ENCODE results near the gene BMP10.

Gene BMP10

GRCh38 chr2:68846091-68846490, 25.1 kb downstream of the BMP10 start:
- H3K9me3 ChIP-seq (ENCODE audit: insufficient read depth, low read depth, low read length): no peaks in the 10 kb centered on the region
- no peaks in the 10 kb centered on the region; the same call in 1 of the 2 replicates for H3K27me3 ChIP-seq (ENCODE audit: insufficient read depth, low read length)
- no peaks in the 10 kb centered on the region for H3K4me1 ChIP-seq (ENCODE audit: insufficient read depth, low read length)
- no peak overlapping the region for H3K9ac ChIP-seq (ENCODE audit: low read depth, low read length)
- H3K36me3 ChIP-seq (ENCODE audit: insufficient read depth, low read depth, low read length): no peaks in the 10 kb centered on the region
- no peak overlapping the region for H3K4me3 ChIP-seq (ENCODE audit: low read length)
- no peak overlapping the region for H3K27ac ChIP-seq (ENCODE audit: low read length)

DNA sequence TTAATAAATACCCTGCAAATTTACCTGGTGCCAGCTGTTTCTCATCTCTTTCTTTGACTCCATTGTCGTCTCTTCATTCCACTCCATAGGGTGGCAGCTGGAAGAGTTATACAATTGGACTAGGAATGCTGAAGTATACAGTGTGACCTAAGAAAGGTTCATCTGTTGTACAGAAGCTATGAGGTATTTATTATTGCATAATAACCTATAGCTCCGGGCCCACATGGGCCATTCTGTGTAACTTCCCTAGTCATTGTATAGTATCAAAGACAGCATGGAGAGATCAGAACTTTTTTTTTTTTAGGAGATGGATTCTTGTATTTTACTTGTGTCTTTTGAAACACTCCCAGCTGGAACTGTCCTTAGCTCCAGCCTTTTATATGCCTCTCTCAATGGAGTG, 26.2 kb downstream of the BMP10 start:
- Histone ChIP-seq H3K27ac (ENCODE audit: low read length) (no peak overlapping the region), H3K9ac (ENCODE audit: low read depth, low read length) (no peak overlapping the region), H3K4me3 (ENCODE audit: low read length) (no peak overlapping the region), H3K4me1 (ENCODE audit: insufficient read depth, low read length) (no peaks in the 10 kb centered on the region), H3K9me3 (ENCODE audit: insufficient read depth, low read depth, low read length) (no peaks in the 10 kb centered on the region), H3K27me3 (ENCODE audit: insufficient read depth, low read length) (no peaks in the 10 kb centered on the region; the same call in 1 of the 2 replicates), H3K36me3 (ENCODE audit: insufficient read depth, low read depth, low read length) (no peaks in the 10 kb centered on the region)

DNA sequence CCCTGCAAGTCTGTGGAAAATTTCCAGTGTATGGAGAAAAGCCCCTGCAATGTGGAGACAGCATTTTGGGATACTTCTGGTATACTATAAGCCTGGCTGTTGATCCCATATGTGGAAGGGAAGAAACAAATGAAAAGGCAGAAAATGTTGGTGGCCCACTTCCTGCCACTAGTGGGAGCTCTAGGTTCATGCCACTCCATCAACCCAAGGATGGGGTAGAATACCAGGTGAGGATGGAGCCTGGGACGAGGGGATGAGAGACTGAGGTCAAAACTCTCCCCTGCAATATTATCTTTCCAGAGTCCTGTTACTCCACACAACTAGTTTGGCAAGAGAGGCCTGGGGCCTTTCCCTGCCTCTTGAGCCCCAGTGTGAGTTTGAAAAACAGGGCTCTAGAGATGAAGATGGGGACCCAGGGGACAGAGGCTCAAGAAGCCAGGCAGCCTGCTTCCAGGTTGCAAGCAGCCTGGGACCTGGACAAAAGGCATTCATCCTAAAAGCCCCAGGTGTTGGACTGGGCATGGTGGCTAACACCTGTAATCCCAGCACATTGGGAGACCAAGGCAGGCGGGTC, 31.9 kb downstream of the BMP10 start:
- Histone ChIP-seq H3K36me3 (ENCODE audit: insufficient read depth, low read depth, low read length) (no peaks in the 10 kb centered on the region), H3K4me3 (ENCODE audit: low read length) (no peak overlapping the region), H3K27ac (ENCODE audit: low read length) (no peak overlapping the region), H3K9ac (ENCODE audit: low read depth, low read length) (no peak overlapping the region), H3K4me1 (ENCODE audit: insufficient read depth, low read length) (no peaks in the 10 kb centered on the region), H3K27me3 (ENCODE audit: insufficient read depth, low read length) (no peaks in the 10 kb centered on the region), H3K9me3 (ENCODE audit: insufficient read depth, low read depth, low read length) (peaks cover 6% of the 10 kb centered on the region; the same call in 1 of the 2 replicates)

DNA sequence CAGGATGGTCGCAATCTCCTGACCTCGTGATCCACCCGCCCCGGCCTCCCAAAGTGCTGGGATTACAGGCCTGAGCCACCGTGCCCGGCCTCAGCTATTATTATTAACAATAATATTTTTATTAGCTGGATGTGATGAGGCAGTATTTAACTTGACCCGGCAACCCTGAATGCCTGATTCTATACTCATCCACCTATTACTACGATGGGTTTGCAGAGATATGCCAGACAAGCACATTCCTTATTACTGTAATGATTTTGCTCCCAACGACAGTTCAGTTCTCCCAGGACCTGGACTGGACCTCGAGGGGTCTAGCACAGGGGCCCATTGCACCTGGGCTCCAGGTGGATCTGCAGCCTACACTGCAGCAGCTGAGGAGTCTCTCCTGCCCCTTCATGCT, 32.6 kb downstream of the BMP10 start:
- no peak overlapping the region for H3K4me3 ChIP-seq (ENCODE audit: low read length)
- H3K9me3 ChIP-seq (ENCODE audit: insufficient read depth, low read depth, low read length): peaks cover 6% of the 10 kb centered on the region; the same call in 1 of the 2 replicates
- H3K27ac ChIP-seq (ENCODE audit: low read length): no peak overlapping the region
- H3K27me3 ChIP-seq (ENCODE audit: insufficient read depth, low read length): no peaks in the 10 kb centered on the region
- H3K36me3 ChIP-seq (ENCODE audit: insufficient read depth, low read depth, low read length): no peaks in the 10 kb centered on the region
- no peaks in the 10 kb centered on the region for H3K4me1 ChIP-seq (ENCODE audit: insufficient read depth, low read length)
- H3K9ac ChIP-seq (ENCODE audit: low read depth, low read length): no peak overlapping the region

DNA sequence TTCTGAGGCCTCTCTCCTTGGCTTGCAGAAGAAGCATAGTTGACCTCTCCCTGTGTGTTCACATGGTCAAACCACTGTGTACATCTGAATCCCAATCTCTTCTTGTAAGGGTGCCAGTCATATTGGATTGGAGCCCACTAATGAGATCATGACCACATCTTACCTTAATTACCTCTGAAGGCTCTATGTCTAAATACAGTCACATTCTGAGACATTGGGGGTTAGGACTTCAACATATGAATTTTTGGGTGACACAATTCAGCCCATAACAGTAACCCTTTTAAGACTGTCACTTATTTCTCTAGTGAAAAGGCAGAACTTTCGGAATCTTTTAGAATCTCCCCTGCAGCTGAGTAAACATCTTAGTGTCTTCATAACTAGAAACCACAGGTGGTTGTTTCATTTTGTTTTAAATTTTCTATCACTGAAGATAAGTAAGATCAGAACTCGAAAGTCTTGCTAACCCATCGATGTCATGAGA, 33.3 kb downstream of the BMP10 start:
- H3K9ac ChIP-seq (ENCODE audit: low read depth, low read length): no peak overlapping the region
- H3K36me3 ChIP-seq (ENCODE audit: insufficient read depth, low read depth, low read length): no peaks in the 10 kb centered on the region
- H3K4me3 ChIP-seq (ENCODE audit: low read length): no peak overlapping the region
- H3K27ac ChIP-seq (ENCODE audit: low read length): no peak overlapping the region
- no peaks in the 10 kb centered on the region for H3K27me3 ChIP-seq (ENCODE audit: insufficient read depth, low read length)
- H3K9me3 ChIP-seq (ENCODE audit: insufficient read depth, low read depth, low read length): peaks cover 6% of the 10 kb centered on the region; the same call in 1 of the 2 replicates
- H3K4me1 ChIP-seq (ENCODE audit: insufficient read depth, low read length): no peaks in the 10 kb centered on the region

DNA sequence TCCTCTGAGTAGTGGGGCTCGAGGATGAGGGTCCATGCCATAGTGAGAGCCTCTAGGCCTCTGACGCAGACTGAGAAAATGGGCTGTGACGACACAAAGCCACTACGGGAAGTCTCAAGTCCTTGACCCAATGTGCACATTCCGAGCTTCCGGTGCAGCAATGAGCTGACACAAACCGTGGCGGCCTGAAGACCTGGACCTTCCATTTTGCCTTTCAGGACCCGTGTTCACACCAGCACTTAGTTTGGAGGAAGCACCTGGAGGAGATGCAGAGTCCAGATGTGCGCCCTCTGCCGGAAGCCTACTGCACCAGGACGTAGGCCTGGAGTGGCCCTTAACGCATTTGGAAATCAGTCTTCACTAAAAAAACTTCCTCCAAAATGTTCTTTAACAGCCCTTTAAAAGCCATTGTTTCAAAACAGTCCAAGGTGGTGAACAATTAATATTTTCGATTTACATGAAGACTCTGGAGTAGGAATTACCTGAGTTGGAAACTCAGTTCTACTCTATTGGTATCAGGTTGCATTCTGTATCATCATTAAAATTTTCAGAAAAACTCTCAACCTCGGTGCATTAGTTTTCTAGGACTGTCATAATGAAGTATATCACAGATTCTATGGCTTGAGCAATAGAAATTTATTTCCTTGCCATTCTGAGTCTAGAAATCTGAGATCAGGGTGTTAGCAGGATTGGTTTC, 33.9 kb downstream of the BMP10 start:
- Histone ChIP-seq H3K4me1 (ENCODE audit: insufficient read depth, low read length) (no peaks in the 10 kb centered on the region), H3K9ac (ENCODE audit: low read depth, low read length) (no peak overlapping the region), H3K27me3 (ENCODE audit: insufficient read depth, low read length) (no peaks in the 10 kb centered on the region), H3K9me3 (ENCODE audit: insufficient read depth, low read depth, low read length) (peaks cover 6% of the 10 kb centered on the region; the same call in 1 of the 2 replicates), H3K36me3 (ENCODE audit: insufficient read depth, low read depth, low read length) (no peaks in the 10 kb centered on the region), H3K4me3 (ENCODE audit: low read length) (no peak overlapping the region), H3K27ac (ENCODE audit: low read length) (no peak overlapping the region)

DNA sequence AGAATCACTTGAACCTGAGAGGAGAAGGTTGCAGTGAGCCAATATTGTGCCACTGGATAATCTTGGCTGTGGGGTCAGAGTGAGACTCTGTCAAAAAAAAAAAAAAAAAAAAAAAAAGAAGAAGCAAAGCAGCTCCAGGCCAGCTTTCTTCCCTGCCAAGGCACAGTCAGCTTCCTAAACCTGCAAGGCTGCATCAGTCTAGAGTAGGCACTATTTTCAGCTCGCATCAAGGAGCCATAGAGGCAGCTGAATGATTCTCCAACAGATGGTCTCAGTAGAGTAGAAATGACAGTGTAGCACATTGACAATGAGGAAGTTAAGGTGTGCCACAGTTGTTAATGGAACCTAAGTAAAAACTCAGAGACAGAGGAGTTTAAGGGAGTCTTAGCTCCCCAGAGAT, 35.6 kb downstream of the BMP10 start:
- Histone ChIP-seq H3K9ac (ENCODE audit: low read depth, low read length) (no peak overlapping the region), H3K27ac (ENCODE audit: low read length) (no peak overlapping the region), H3K36me3 (ENCODE audit: insufficient read depth, low read depth, low read length) (no peaks in the 10 kb centered on the region), H3K9me3 (ENCODE audit: insufficient read depth, low read depth, low read length) (peaks cover 6% of the 10 kb centered on the region; the same call in 1 of the 2 replicates), H3K4me1 (ENCODE audit: insufficient read depth, low read length) (no peaks in the 10 kb centered on the region), H3K4me3 (ENCODE audit: low read length) (no peak overlapping the region), H3K27me3 (ENCODE audit: insufficient read depth, low read length) (no peaks in the 10 kb centered on the region)

DNA sequence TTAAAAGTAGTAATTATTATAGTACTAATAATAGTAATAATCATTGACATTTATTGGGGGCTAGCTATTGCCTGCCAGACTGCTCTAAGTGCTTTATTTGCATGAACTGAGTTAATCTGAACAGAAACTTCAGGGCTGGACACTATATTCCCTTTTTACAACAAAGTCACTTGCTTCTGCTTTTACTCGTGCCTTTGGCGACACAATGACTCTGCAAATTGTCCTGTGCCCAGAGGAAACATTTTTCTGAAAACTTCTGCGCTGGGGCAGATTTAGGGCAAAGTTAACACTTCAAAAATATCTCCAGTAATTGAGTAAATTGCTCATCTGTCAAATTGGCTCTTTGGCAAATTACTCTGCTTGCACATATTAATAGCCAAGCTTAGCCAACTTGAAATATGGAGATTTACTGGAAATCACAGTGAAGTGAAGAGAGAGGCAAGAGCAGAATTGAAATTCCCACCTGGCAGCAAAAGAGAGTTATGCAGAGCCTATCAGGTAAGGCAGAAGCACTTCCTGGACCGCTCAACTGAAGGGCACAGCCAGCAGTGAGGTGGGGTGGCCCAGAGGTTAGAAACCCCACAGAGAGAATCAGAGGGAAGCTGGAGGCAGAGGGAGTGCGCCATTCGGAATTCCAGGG, 36.3 kb downstream of the BMP10 start:
- Histone ChIP-seq H3K36me3 (ENCODE audit: insufficient read depth, low read depth, low read length) (no peaks in the 10 kb centered on the region), H3K9me3 (ENCODE audit: insufficient read depth, low read depth, low read length) (peaks cover 6% of the 10 kb centered on the region; the same call in 1 of the 2 replicates), H3K9ac (ENCODE audit: low read depth, low read length) (no peak overlapping the region), H3K4me1 (ENCODE audit: insufficient read depth, low read length) (no peaks in the 10 kb centered on the region), H3K4me3 (ENCODE audit: low read length) (no peak overlapping the region), H3K27me3 (ENCODE audit: insufficient read depth, low read length) (no peaks in the 10 kb centered on the region), H3K27ac (ENCODE audit: low read length) (no peak overlapping the region)

GRCh38 chr2:68833162-68833561, 38.0 kb downstream of the BMP10 start:
- no peaks in the 10 kb centered on the region for H3K27me3 ChIP-seq (ENCODE audit: insufficient read depth, low read length)
- H3K36me3 ChIP-seq (ENCODE audit: insufficient read depth, low read depth, low read length): no peaks in the 10 kb centered on the region
- H3K4me3 ChIP-seq (ENCODE audit: low read length): no peak overlapping the region
- H3K27ac ChIP-seq (ENCODE audit: low read length): no peak overlapping the region
- no peaks in the 10 kb centered on the region; the same call in 1 of the 2 replicates for H3K4me1 ChIP-seq (ENCODE audit: insufficient read depth, low read length)
- H3K9me3 ChIP-seq (ENCODE audit: insufficient read depth, low read depth, low read length): no peaks in the 10 kb centered on the region
- H3K9ac ChIP-seq (ENCODE audit: low read depth, low read length): no peak overlapping the region

GRCh38 chr2:68832233-68832869, 38.8 kb downstream of the BMP10 start:
- Histone ChIP-seq H3K27ac (ENCODE audit: low read length) (no peak overlapping the region), H3K4me3 (ENCODE audit: low read length) (no peak overlapping the region), H3K9me3 (ENCODE audit: insufficient read depth, low read depth, low read length) (no peaks in the 10 kb centered on the region), H3K9ac (ENCODE audit: low read depth, low read length) (no peak overlapping the region), H3K4me1 (ENCODE audit: insufficient read depth, low read length) (no peaks in the 10 kb centered on the region; the same call in 1 of the 2 replicates), H3K27me3 (ENCODE audit: insufficient read depth, low read length) (no peaks in the 10 kb centered on the region), H3K36me3 (ENCODE audit: insufficient read depth, low read depth, low read length) (no peaks in the 10 kb centered on the region)

GRCh38 chr2:68831686-68832232, 39.4 kb downstream of the BMP10 start:
- Histone ChIP-seq H3K9ac (ENCODE audit: low read depth, low read length) (no peak overlapping the region), H3K27ac (ENCODE audit: low read length) (no peak overlapping the region), H3K36me3 (ENCODE audit: insufficient read depth, low read depth, low read length) (no peaks in the 10 kb centered on the region), H3K4me1 (ENCODE audit: insufficient read depth, low read length) (no peaks in the 10 kb centered on the region; the same call in 1 of the 2 replicates), H3K4me3 (ENCODE audit: low read length) (no peak overlapping the region), H3K9me3 (ENCODE audit: insufficient read depth, low read depth, low read length) (no peaks in the 10 kb centered on the region), H3K27me3 (ENCODE audit: insufficient read depth, low read length) (no peaks in the 10 kb centered on the region)
